ENCODE data around the gene CDHR4.
"Not testable (repeated sequence)": the region's sequence is repeated elsewhere in the genome, so short reads cannot be mapped to it uniquely, and the experiment has no call there.

The CDHR4 gene

GRCh38 chr3:49803465-49804140 lies 3.9 kb upstream of the CDHR4 start:
- peak; percentile 54 for DNase-seq

- peak; percentile 84 for DNase-seq
These were observed 3.2 kb upstream of the CDHR4 start, which contains the start of gene INKA1 for GRCh38 chr3:49802719-49803464. TSS of gene INKA1 (plus strand) at chr3:49803261. CDS start at chr3:49803393, 132 bp downstream.

- DNase-seq: no peak
These were observed 1.5 kb upstream of the CDHR4 start for GRCh38 chr3:49801160-49801559.

GRCh38 chr3:49799105-49799504 lies 568 bp downstream of the CDHR4 start:
- DNase-seq: no peak

- no peak for DNase-seq
These were observed 4.5 kb downstream of the CDHR4 start for GRCh38 chr3:49794926-49795905.

- no peak for DNase-seq
These were observed 5.2 kb downstream of the CDHR4 start for GRCh38 chr3:49794431-49794830.

- DNase-seq: no peak
These were observed 6.1 kb downstream of the CDHR4 start for GRCh38 chr3:49793486-49794085.

- no peak for DNase-seq
These were observed 7.1 kb downstream of the CDHR4 start for GRCh38 chr3:49792371-49793150.

- no peak for DNase-seq
These were observed 8.1 kb downstream of the CDHR4 start for GRCh38 chr3:49791571-49791970.

- DNase-seq: peak; percentile 85
These were observed 8.9 kb downstream of the CDHR4 start for GRCh38 chr3:49790626-49791411.

GRCh38 chr3:49788056-49788455 lies 11.6 kb downstream of the CDHR4 start:
- no peak for DNase-seq

GRCh38 chr3:49787536-49787935 lies 12.1 kb downstream of the CDHR4 start:
- DNase-seq: no peak

- no peak for DNase-seq
These were observed 12.6 kb downstream of the CDHR4 start for GRCh38 chr3:49787182-49787464.

- peak; percentile 100 for DNase-seq
These were observed 13.1 kb downstream of the CDHR4 start, which contains the start of gene IP6K1 for GRCh38 chr3:49786357-49787181. TSS of gene IP6K1 (minus strand) at chr3:49786542. CDS start at chr3:49748040, 38,502 bp downstream.

- DNase-seq: peak; percentile 50
These were observed 13.9 kb downstream of the CDHR4 start for GRCh38 chr3:49785565-49786356.

- not testable (repeated sequence) for DNase-seq
These were observed 17.4 kb downstream of the CDHR4 start for GRCh38 chr3:49782277-49782676.

GRCh38 chr3:49781415-49782199 lies 18.1 kb downstream of the CDHR4 start:
- DNase-seq: no peak

- DNase-seq: not testable (repeated sequence)
These were observed 18.7 kb downstream of the CDHR4 start for GRCh38 chr3:49780975-49781365.

Data from EL (cell line).